ENCODE data around the gene NEDD9. TPM values are rescaled to one million over a fixed set of nuclear protein-coding genes. Genes with fewer than 3 reads are reported as not detected.

NEDD9 gene, protein sequence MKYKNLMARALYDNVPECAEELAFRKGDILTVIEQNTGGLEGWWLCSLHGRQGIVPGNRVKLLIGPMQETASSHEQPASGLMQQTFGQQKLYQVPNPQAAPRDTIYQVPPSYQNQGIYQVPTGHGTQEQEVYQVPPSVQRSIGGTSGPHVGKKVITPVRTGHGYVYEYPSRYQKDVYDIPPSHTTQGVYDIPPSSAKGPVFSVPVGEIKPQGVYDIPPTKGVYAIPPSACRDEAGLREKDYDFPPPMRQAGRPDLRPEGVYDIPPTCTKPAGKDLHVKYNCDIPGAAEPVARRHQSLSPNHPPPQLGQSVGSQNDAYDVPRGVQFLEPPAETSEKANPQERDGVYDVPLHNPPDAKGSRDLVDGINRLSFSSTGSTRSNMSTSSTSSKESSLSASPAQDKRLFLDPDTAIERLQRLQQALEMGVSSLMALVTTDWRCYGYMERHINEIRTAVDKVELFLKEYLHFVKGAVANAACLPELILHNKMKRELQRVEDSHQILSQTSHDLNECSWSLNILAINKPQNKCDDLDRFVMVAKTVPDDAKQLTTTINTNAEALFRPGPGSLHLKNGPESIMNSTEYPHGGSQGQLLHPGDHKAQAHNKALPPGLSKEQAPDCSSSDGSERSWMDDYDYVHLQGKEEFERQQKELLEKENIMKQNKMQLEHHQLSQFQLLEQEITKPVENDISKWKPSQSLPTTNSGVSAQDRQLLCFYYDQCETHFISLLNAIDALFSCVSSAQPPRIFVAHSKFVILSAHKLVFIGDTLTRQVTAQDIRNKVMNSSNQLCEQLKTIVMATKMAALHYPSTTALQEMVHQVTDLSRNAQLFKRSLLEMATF
- total RNA-seq: 21.4 TPM

GRCh38 chr6:11232193-11232769 is at the start of gene NEDD9:
TSS of gene NEDD9 (minus strand) at chr6:11232668. CDS start at chr6:11232515, 153 bp downstream.
- no peaks in the 10 kb centered on the region for H3K36me3 ChIP-seq (ENCODE audit: control insufficient read depth in 3 of 3, insufficient read depth in 3 of 3, low read length in 3 of 3)
- peaks cover 11 to 27% (median 13%) of the 10 kb centered on the region in 3 donors for H3K4me1 ChIP-seq (ENCODE audit: control insufficient read depth in 3 of 3, insufficient read depth in 3 of 3, low read length in 3 of 3)
- no peaks in the 10 kb centered on the region for H3K9me3 ChIP-seq (ENCODE audit: control insufficient read depth in 3 of 3, low read length in 3 of 3)
- peak within 1 kb of the TSS; percentile 85 for H3K27ac ChIP-seq (ENCODE audit: low read depth, low read length)
- H3K9ac ChIP-seq (ENCODE audit: low read depth in 1 of 3, low read length in 3 of 3): peak within 1 kb of the TSS; percentile 78 to 90 (median 84)
- H3K27me3 ChIP-seq (ENCODE audit: control insufficient read depth in 3 of 3, insufficient read depth in 3 of 3, low read length in 3 of 3): no peaks in the 10 kb centered on the region
- peak within 1 kb of the TSS; percentile 86 to 99 (median 88) for H3K4me3 ChIP-seq (ENCODE audit: low read length in 3 of 3)

DNA sequence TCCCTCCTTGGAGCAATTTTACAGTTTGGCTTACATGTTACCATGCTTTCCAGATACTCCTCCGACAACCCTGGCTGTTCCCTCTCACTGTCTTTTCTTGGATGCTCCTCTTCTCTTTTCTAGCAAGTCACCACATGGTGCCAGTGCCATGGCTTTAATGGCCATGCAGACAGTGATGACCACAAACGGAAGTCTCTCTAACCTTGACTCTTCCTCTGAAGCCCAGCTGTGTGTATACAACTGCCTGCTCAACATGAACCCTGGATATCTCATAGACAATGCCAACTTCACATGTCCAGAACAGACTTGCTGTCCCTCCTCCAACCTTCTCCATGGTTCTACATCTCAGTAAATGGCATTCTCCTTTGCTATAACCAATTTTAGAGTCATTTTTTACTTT is 49.8 kb upstream of the NEDD9 start:
- no peak overlapping the region for H3K27ac ChIP-seq (ENCODE audit: low read depth, low read length)
- H3K36me3 ChIP-seq (ENCODE audit: control insufficient read depth in 3 of 3, insufficient read depth in 3 of 3, low read length in 3 of 3): no peaks in the 10 kb centered on the region
- no peaks in the 10 kb centered on the region for H3K9me3 ChIP-seq (ENCODE audit: control insufficient read depth in 3 of 3, low read length in 3 of 3)
- H3K27me3 ChIP-seq (ENCODE audit: control insufficient read depth in 3 of 3, insufficient read depth in 3 of 3, low read length in 3 of 3): no peaks in the 10 kb centered on the region
- H3K4me3 ChIP-seq (ENCODE audit: low read length in 3 of 3): no peak overlapping the region
- peaks cover 0 to 2% (median 0%) of the 10 kb centered on the region in 3 donors for H3K4me1 ChIP-seq (ENCODE audit: control insufficient read depth in 3 of 3, insufficient read depth in 3 of 3, low read length in 3 of 3)
- no peak overlapping the region for H3K9ac ChIP-seq (ENCODE audit: low read depth in 1 of 3, low read length in 3 of 3)

- Histone ChIP-seq H3K4me3 (ENCODE audit: low read length in 3 of 3) (no peak overlapping the region), H3K9me3 (ENCODE audit: control insufficient read depth in 3 of 3, low read length in 3 of 3) (no peaks in the 10 kb centered on the region), H3K27ac (ENCODE audit: low read depth, low read length) (no peak overlapping the region), H3K36me3 (ENCODE audit: control insufficient read depth in 3 of 3, insufficient read depth in 3 of 3, low read length in 3 of 3) (no peaks in the 10 kb centered on the region), H3K9ac (ENCODE audit: low read depth in 1 of 3, low read length in 3 of 3) (no peak overlapping the region), H3K27me3 (ENCODE audit: control insufficient read depth in 3 of 3, insufficient read depth in 3 of 3, low read length in 3 of 3) (no peaks in the 10 kb centered on the region), H3K4me1 (ENCODE audit: control insufficient read depth in 3 of 3, insufficient read depth in 3 of 3, low read length in 3 of 3) (peaks cover 0 to 2% (median 0%) of the 10 kb centered on the region in 3 donors)
Observed at GRCh38 chr6:11280394-11280793, 47.9 kb upstream of the NEDD9 start.

GRCh38 chr6:11279284-11279689 is 46.8 kb upstream of the NEDD9 start:
- no peak overlapping the region for H3K9ac ChIP-seq (ENCODE audit: low read depth in 1 of 3, low read length in 3 of 3)
- no peak overlapping the region for H3K27ac ChIP-seq (ENCODE audit: low read depth, low read length)
- H3K27me3 ChIP-seq (ENCODE audit: control insufficient read depth in 3 of 3, insufficient read depth in 3 of 3, low read length in 3 of 3): no peaks in the 10 kb centered on the region
- H3K4me1 ChIP-seq (ENCODE audit: control insufficient read depth in 3 of 3, insufficient read depth in 3 of 3, low read length in 3 of 3): peaks cover 0 to 2% (median 0%) of the 10 kb centered on the region in 3 donors
- H3K36me3 ChIP-seq (ENCODE audit: control insufficient read depth in 3 of 3, insufficient read depth in 3 of 3, low read length in 3 of 3): no peaks in the 10 kb centered on the region
- H3K9me3 ChIP-seq (ENCODE audit: control insufficient read depth in 3 of 3, low read length in 3 of 3): no peaks in the 10 kb centered on the region
- no peak overlapping the region for H3K4me3 ChIP-seq (ENCODE audit: low read length in 3 of 3)

GRCh38 chr6:11278207-11278559 is 45.7 kb upstream of the NEDD9 start:
- H3K36me3 ChIP-seq (ENCODE audit: control insufficient read depth in 3 of 3, insufficient read depth in 3 of 3, low read length in 3 of 3): no peaks in the 10 kb centered on the region
- no peak overlapping the region for H3K4me3 ChIP-seq (ENCODE audit: low read length in 3 of 3)
- no peaks in the 10 kb centered on the region for H3K9me3 ChIP-seq (ENCODE audit: control insufficient read depth in 3 of 3, low read length in 3 of 3)
- no peaks in the 10 kb centered on the region for H3K27me3 ChIP-seq (ENCODE audit: control insufficient read depth in 3 of 3, insufficient read depth in 3 of 3, low read length in 3 of 3)
- H3K9ac ChIP-seq (ENCODE audit: low read depth in 1 of 3, low read length in 3 of 3): no peak overlapping the region
- H3K27ac ChIP-seq (ENCODE audit: low read depth, low read length): no peak overlapping the region
- peaks cover 0 to 2% (median 0%) of the 10 kb centered on the region in 3 donors for H3K4me1 ChIP-seq (ENCODE audit: control insufficient read depth in 3 of 3, insufficient read depth in 3 of 3, low read length in 3 of 3)

DNA sequence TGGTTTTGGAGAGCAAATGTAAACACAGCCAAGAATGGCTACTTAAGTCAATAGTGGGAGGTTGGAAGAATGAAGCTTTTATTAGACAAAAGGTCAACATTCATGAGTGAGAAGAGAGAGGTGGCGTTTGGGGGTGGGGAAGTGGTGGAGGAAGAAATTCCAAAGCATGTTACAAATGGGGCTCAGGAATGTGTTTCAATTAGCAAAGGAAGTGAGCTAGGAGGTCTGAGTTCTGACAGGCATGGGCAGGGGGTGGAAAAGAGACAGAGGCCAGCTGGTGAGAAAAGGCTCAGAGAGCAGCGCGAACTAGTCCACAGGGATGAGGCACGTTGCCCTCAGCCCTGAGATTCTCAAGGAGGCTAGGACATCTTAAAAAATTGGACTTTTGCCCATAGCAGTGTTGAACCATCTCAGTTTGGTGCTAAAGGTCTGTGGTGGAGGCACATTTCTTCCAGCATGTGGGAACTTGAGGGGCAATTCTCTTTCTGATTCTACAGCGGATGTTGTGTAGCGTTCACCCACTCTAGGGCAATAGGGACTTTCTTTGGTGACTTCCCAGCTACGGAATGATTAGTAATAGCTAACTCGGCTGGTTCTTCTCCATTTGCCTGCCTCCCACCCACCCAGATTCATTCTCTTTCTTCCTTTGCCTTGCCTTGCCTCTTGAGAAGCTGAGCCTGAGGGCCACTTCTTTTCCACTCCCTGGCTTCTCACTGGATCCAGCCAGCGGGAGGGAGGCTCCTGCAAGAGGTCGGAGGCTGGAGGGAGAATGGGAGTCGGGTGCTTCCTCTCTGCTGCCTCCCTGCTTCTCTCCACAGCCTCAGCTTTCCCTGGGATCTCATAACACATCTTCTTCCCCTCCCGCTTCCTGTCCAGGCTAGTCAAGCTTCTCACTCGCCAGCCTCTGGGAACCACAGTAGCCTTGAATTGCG is 45.1 kb upstream of the NEDD9 start:
- no peak overlapping the region for H3K9ac ChIP-seq (ENCODE audit: low read depth in 1 of 3, low read length in 3 of 3)
- no peaks in the 10 kb centered on the region for H3K9me3 ChIP-seq (ENCODE audit: control insufficient read depth in 3 of 3, low read length in 3 of 3)
- H3K27me3 ChIP-seq (ENCODE audit: control insufficient read depth in 3 of 3, insufficient read depth in 3 of 3, low read length in 3 of 3): no peaks in the 10 kb centered on the region
- no peak overlapping the region for H3K27ac ChIP-seq (ENCODE audit: low read depth, low read length)
- no peaks in the 10 kb centered on the region for H3K36me3 ChIP-seq (ENCODE audit: control insufficient read depth in 3 of 3, insufficient read depth in 3 of 3, low read length in 3 of 3)
- peaks cover 0 to 2% (median 0%) of the 10 kb centered on the region in 3 donors for H3K4me1 ChIP-seq (ENCODE audit: control insufficient read depth in 3 of 3, insufficient read depth in 3 of 3, low read length in 3 of 3)
- H3K4me3 ChIP-seq (ENCODE audit: low read length in 3 of 3): no peak overlapping the region

- no peak overlapping the region for H3K4me3 ChIP-seq (ENCODE audit: low read length in 3 of 3)
- no peaks in the 10 kb centered on the region for H3K27me3 ChIP-seq (ENCODE audit: control insufficient read depth in 3 of 3, insufficient read depth in 3 of 3, low read length in 3 of 3)
- no peaks in the 10 kb centered on the region for H3K9me3 ChIP-seq (ENCODE audit: control insufficient read depth in 3 of 3, low read length in 3 of 3)
- peaks cover 0 to 2% (median 0%) of the 10 kb centered on the region in 3 donors for H3K4me1 ChIP-seq (ENCODE audit: control insufficient read depth in 3 of 3, insufficient read depth in 3 of 3, low read length in 3 of 3)
- no peak overlapping the region for H3K9ac ChIP-seq (ENCODE audit: low read depth in 1 of 3, low read length in 3 of 3)
- no peak overlapping the region for H3K27ac ChIP-seq (ENCODE audit: low read depth, low read length)
- no peaks in the 10 kb centered on the region for H3K36me3 ChIP-seq (ENCODE audit: control insufficient read depth in 3 of 3, insufficient read depth in 3 of 3, low read length in 3 of 3)
Observed at GRCh38 chr6:11276911-11277274, 44.4 kb upstream of the NEDD9 start.

- Histone ChIP-seq H3K36me3 (ENCODE audit: control insufficient read depth in 3 of 3, insufficient read depth in 3 of 3, low read length in 3 of 3) (no peaks in the 10 kb centered on the region), H3K9me3 (ENCODE audit: control insufficient read depth in 3 of 3, low read length in 3 of 3) (no peaks in the 10 kb centered on the region), H3K9ac (ENCODE audit: low read depth in 1 of 3, low read length in 3 of 3) (no peak overlapping the region), H3K27me3 (ENCODE audit: control insufficient read depth in 3 of 3, insufficient read depth in 3 of 3, low read length in 3 of 3) (no peaks in the 10 kb centered on the region), H3K4me3 (ENCODE audit: low read length in 3 of 3) (no peak overlapping the region), H3K4me1 (ENCODE audit: control insufficient read depth in 3 of 3, insufficient read depth in 3 of 3, low read length in 3 of 3) (peaks cover 0 to 2% (median 0%) of the 10 kb centered on the region in 3 donors), H3K27ac (ENCODE audit: low read depth, low read length) (no peak overlapping the region)
Observed at GRCh38 chr6:11276228-11276627, 43.8 kb upstream of the NEDD9 start.

- Histone ChIP-seq H3K36me3 (ENCODE audit: control insufficient read depth in 3 of 3, insufficient read depth in 3 of 3, low read length in 3 of 3) (no peaks in the 10 kb centered on the region), H3K4me3 (ENCODE audit: low read length in 3 of 3) (no peak overlapping the region), H3K4me1 (ENCODE audit: control insufficient read depth in 3 of 3, insufficient read depth in 3 of 3, low read length in 3 of 3) (peaks cover 0 to 2% (median 0%) of the 10 kb centered on the region in 3 donors), H3K27ac (ENCODE audit: low read depth, low read length) (no peak overlapping the region), H3K9me3 (ENCODE audit: control insufficient read depth in 3 of 3, low read length in 3 of 3) (no peaks in the 10 kb centered on the region), H3K27me3 (ENCODE audit: control insufficient read depth in 3 of 3, insufficient read depth in 3 of 3, low read length in 3 of 3) (no peaks in the 10 kb centered on the region), H3K9ac (ENCODE audit: low read depth in 1 of 3, low read length in 3 of 3) (no peak overlapping the region)
Observed at GRCh38 chr6:11275598-11275997, 43.1 kb upstream of the NEDD9 start.

Data from skeletal muscle tissue (tissue), 4 donors.